GM12878 (cell line): ENCODE data around the gene A4GNT. TPM values are rescaled to one million over a fixed set of nuclear protein-coding genes. Genes with fewer than 3 reads are reported as not detected.

ENCODE experiments used
- CBFB ChIP-seq: IDR thresholded peaks from 2 replicates; pipeline ENCODE4 v1.6.1; 2016; ENCODE audit warnings: antibody characterized with exemption, low read depth
- CHD1 ChIP-seq: IDR thresholded peaks from 2 replicates; pipeline ENCODE4 v1.6.1; 2012; ENCODE audit warnings: low read depth, low read length, improper control_type of control experiment
- EZH2 ChIP-seq: IDR thresholded peaks from 2 replicates; pipeline ENCODE4 v1.6.1; 2012; ENCODE audit warnings: low read depth, mild to moderate bottlenecking, control low read depth, inconsistent platforms, low read length, borderline replicate concordance; ENCODE audit not compliant: control insufficient read depth
- SPI1 ChIP-seq: IDR thresholded peaks from 2 replicates; pipeline ENCODE4 v1.6.1; 2011; ENCODE audit warnings: low read depth, mild to moderate bottlenecking, low read length, moderate library complexity, borderline replicate concordance; ENCODE audit not compliant: insufficient read depth
- ZNF592 ChIP-seq: fragments of 450-650 bp; IDR thresholded peaks from 2 replicates; pipeline ENCODE4 v1.6.1; 2017; ENCODE audit warnings: mild to moderate bottlenecking, moderate library complexity
- polyA plus RNA-seq, 11 experiments: library from polyadenylated mRNA; depleted of rRNA in 4 of 11; unstranded in 6 of 11; stranded (reverse) in 5 of 11; fragments of >200 nt; fragmentation: Nextera tagmentation in 4 of 11; fragmentation: Illumina TruSeq in 1 of 11; extraction: Ambion mirVana in 4 of 11; extraction: Trizol in 1 of 11; gene quantifications; 1 replicate in 1 of 11; 2 replicates in 10 of 11; pipeline versions ENCODE4 v1.2.1 to v1.2.3, GENCODE V29; 2011 to 2016; ENCODE audit warnings: inconsistent platforms in 2 of 11, missing spikeins in 2 of 11, low read depth in 1 of 11
- total RNA-seq, 4 experiments: library from RNA; depleted of rRNA in 3 of 4; stranded (reverse); fragments of >200 nt in 3 of 4; fragmentation: Illumina TruSeq in 1 of 4; extraction: Trizol in 1 of 4; gene quantifications; 2 replicates each; pipeline versions ENCODE4 v1.2.1 to v1.2.3, GENCODE V29; 2013 to 2021
- TF ChIP-seq, protein P1 (sequence below), 3 experiments: IDR thresholded peaks in 2 of 3; conservative IDR thresholded peaks in 1 of 3; 2 replicates each; pipeline ENCODE4 v1.5.1; 2011; ENCODE audit warnings: low read depth in 3 of 3, low read length in 3 of 3, mild to moderate bottlenecking in 3 of 3, control low read depth in 2 of 3, moderate library complexity in 2 of 3, inconsistent platforms in 1 of 3, mixed read lengths in 1 of 3; ENCODE audit not compliant: control insufficient read depth in 2 of 3, insufficient read depth in 1 of 3; ENCODE audit errors: extremely low read depth in 1 of 3
- TF ChIP-seq, protein P2 (sequence below): fragments of 450-650 bp; IDR thresholded peaks from 2 replicates; pipeline ENCODE4 v1.6.1; 2017; ENCODE audit warnings: mild to moderate bottlenecking

The A4GNT gene
- total and polyA plus RNA-seq, 10 of the 15 experiments (the other 5 are each of a cell fraction or from before 2014, with no cell fraction given) = not detected

GRCh38 chr3:138099417-138099816 lies 32.8 kb downstream of the A4GNT start (continued):
- TF ChIP-seq, protein P1, sequence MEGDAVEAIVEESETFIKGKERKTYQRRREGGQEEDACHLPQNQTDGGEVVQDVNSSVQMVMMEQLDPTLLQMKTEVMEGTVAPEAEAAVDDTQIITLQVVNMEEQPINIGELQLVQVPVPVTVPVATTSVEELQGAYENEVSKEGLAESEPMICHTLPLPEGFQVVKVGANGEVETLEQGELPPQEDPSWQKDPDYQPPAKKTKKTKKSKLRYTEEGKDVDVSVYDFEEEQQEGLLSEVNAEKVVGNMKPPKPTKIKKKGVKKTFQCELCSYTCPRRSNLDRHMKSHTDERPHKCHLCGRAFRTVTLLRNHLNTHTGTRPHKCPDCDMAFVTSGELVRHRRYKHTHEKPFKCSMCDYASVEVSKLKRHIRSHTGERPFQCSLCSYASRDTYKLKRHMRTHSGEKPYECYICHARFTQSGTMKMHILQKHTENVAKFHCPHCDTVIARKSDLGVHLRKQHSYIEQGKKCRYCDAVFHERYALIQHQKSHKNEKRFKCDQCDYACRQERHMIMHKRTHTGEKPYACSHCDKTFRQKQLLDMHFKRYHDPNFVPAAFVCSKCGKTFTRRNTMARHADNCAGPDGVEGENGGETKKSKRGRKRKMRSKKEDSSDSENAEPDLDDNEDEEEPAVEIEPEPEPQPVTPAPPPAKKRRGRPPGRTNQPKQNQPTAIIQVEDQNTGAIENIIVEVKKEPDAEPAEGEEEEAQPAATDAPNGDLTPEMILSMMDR (IDR thresholded peaks at IDR 0.05 in 2 of 3, conservative IDR thresholded peaks at IDR 0.05 in 1 of 3; ENCODE audit: control insufficient read depth in 2 of 3, extremely low read depth in 1 of 3, insufficient read depth in 1 of 3, low read depth in 3 of 3, low read length in 3 of 3) = no peak
- TF ChIP-seq EZH2 (no peak), CHD1 (no peak), SPI1 (no peak), CBFB (no peak), ZNF592 (no peak)
- TF ChIP-seq, protein P2, sequence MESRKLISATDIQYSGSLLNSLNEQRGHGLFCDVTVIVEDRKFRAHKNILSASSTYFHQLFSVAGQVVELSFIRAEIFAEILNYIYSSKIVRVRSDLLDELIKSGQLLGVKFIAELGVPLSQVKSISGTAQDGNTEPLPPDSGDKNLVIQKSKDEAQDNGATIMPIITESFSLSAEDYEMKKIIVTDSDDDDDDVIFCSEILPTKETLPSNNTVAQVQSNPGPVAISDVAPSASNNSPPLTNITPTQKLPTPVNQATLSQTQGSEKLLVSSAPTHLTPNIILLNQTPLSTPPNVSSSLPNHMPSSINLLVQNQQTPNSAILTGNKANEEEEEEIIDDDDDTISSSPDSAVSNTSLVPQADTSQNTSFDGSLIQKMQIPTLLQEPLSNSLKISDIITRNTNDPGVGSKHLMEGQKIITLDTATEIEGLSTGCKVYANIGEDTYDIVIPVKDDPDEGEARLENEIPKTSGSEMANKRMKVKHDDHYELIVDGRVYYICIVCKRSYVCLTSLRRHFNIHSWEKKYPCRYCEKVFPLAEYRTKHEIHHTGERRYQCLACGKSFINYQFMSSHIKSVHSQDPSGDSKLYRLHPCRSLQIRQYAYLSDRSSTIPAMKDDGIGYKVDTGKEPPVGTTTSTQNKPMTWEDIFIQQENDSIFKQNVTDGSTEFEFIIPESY = no peak
